HepG2 (cell line): ENCODE measurements around the gene FOXK2. TPM values are rescaled to one million over a fixed set of nuclear protein-coding genes. Genes with fewer than 3 reads are reported as not detected.

Experiments used
- ATAC-seq: fragments of 200-7000 bp; cut with Tn5 transposase; 3 replicates; pipeline ENCODE4 v1.9.1; 2020; ENCODE audit warnings: mild to moderate bottlenecking, moderate library complexity
- BruUV-seq: library from RNA; stranded (reverse); fragments of 400-500 nt; replicated peaks from 2 replicates; lab custom pipeline; 2021; lab: Mats Ljungman, UMichigan
- CTCF ChIA-PET: fragments of 300-600 bp; formaldehyde crosslinking; extraction: SDS; loops from one replicate; lab custom pipeline; 2021; ENCODE audit warnings: low total read pairs, inconsistent platforms, low intra/inter-chr PET ratio; lab: Yijun Ruan, JAX
- POLR2A ChIA-PET: fragments of 350-600 bp; sonication (Branson Sonifier 250); formaldehyde crosslinking; loops from one replicate; lab custom pipeline; 2020; ENCODE audit warnings: antibody characterized with exemption, inconsistent platforms; lab: Yijun Ruan, JAX
- DNase-seq: peaks from one replicate; pipeline ENCODE4 v3.0.0-alpha.2; 2015; ENCODE audit warnings: low spot score
- FAIRE-seq: peaks from 3 replicates; lab custom pipeline; 2011; peaks lifted over from hg19 to GRCh38; lab: Jason Lieb, UNC
- H2AFZ ChIP-seq: one replicate; pipeline ENCODE4 v1.6.1; 2011; ENCODE audit warnings: low read length, inconsistent platforms
- H3K27ac ChIP-seq: fragments of 300-600 bp; 3 replicates; pipeline ENCODE4 v1.8.0; 2011; ENCODE audit warnings: mixed run types, mild to moderate bottlenecking, mixed read lengths, low read length, inconsistent platforms; ENCODE audit not compliant: insufficient read depth; ENCODE audit errors: extremely low read length
- H3K27me3 ChIP-seq, 2 experiments: fragments of 200-600 bp in 1 of 2; 2 replicates in 1 of 2; 3 replicates in 1 of 2; pipeline versions ENCODE4 v1.6.0 to v1.8.0; 2011; ENCODE audit warnings: low read length in 2 of 2, mild to moderate bottlenecking in 2 of 2, moderate library complexity in 2 of 2, inconsistent platforms in 1 of 2; ENCODE audit not compliant: insufficient read depth in 2 of 2, control insufficient read depth in 1 of 2
- H3K36me3 ChIP-seq, 2 experiments: fragments of 200-600 bp in 1 of 2; replicated peaks in 1 of 2; 2 replicates in 1 of 2; 3 replicates in 1 of 2; pipeline versions ENCODE4 v1.5.1 to v1.8.0; 2011; ENCODE audit warnings: low read length in 2 of 2, inconsistent platforms in 1 of 2; ENCODE audit not compliant: insufficient read depth in 2 of 2, control insufficient read depth in 1 of 2
- H3K4me1 ChIP-seq: 2 replicates; pipeline ENCODE4 v1.5.1; 2012; ENCODE audit warnings: low read length, inconsistent platforms; ENCODE audit not compliant: insufficient read depth
- H3K4me2 ChIP-seq: 2 replicates; pipeline ENCODE4 v1.6.0; 2011; ENCODE audit warnings: low read depth, low read length, inconsistent platforms
- H3K4me3 ChIP-seq, 3 experiments: fragments of 200-600 bp in 1 of 3; sonication (generic), shearing (Covaris generic) in 1 of 3; replicated peaks in 1 of 3; 2 replicates each; pipeline ENCODE4 v1.5.1; 2011 to 2016; ENCODE audit warnings: low read length in 3 of 3, inconsistent platforms in 2 of 3, low read depth in 2 of 3, mild to moderate bottlenecking in 2 of 3, control low read depth in 1 of 3, mixed read lengths in 1 of 3; ENCODE audit not compliant: insufficient read depth in 1 of 3
- H3K79me2 ChIP-seq: one replicate; pipeline ENCODE4 v1.6.1; 2011; ENCODE audit warnings: low read length, inconsistent platforms; ENCODE audit not compliant: insufficient read depth
- H3K9ac ChIP-seq: 2 replicates; pipeline ENCODE4 v1.6.0; 2011; ENCODE audit warnings: mild to moderate bottlenecking, low read depth, low read length, inconsistent platforms; ENCODE audit not compliant: insufficient read depth
- H3K9me3 ChIP-seq: 2 replicates; pipeline ENCODE4 v1.5.1; 2012; ENCODE audit warnings: mild to moderate bottlenecking, low read length
- H4K20me1 ChIP-seq: 2 replicates; pipeline ENCODE4 v1.6.0; 2011; ENCODE audit warnings: inconsistent platforms, mild to moderate bottlenecking, low read length, moderate library complexity; ENCODE audit not compliant: insufficient read depth
- ASH2L ChIP-seq: fragments of 300-600, 200-600 bp; sonication (generic); IDR thresholded peaks from 2 replicates; pipeline ENCODE4 v1.7.0; 2017; ENCODE audit warnings: low read depth, mild to moderate bottlenecking, moderate library complexity, mixed read lengths, low read length; ENCODE audit not compliant: insufficient read length
- CHD4 ChIP-seq: fragments of 200-600 bp; sonication (generic); IDR thresholded peaks from 2 replicates; pipeline ENCODE4 v1.7.0; 2017; ENCODE audit warnings: mild to moderate bottlenecking, low read length, borderline replicate concordance
- KAT7 ChIP-seq: IDR thresholded peaks from 2 replicates; pipeline ENCODE4 v1.6.1; 2018; ENCODE audit warnings: borderline replicate concordance, missing compliant biosample characterization
- MAFF ChIP-seq: IDR thresholded peaks from 2 replicates; pipeline ENCODE4 v1.6.1; 2011; ENCODE audit warnings: low read depth, low read length, improper control_type of control experiment
- NAIF1 ChIP-seq: sonication (generic); formaldehyde crosslinking; IDR thresholded peaks from 2 replicates; pipeline ENCODE4 v1.5.0; 2020; ENCODE audit warnings: mild to moderate bottlenecking, missing genetic modification reagents, borderline replicate concordance
- NFKB2 ChIP-seq: sonication (generic); formaldehyde crosslinking; IDR thresholded peaks from 2 replicates; pipeline ENCODE4 v1.4.0; 2020; ENCODE audit warnings: missing genetic modification reagents, borderline replicate concordance
- RBM22 ChIP-seq: fragments of 200-400 bp; formaldehyde crosslinking; optimal IDR thresholded peaks from 2 replicates; pipeline ENCODE3; 2017; ENCODE audit warnings: mild to moderate bottlenecking, low read length, moderate library complexity
- RFX3 ChIP-seq: IDR thresholded peaks from 2 replicates; pipeline ENCODE4 v1.6.1; 2016; ENCODE audit warnings: missing biosample characterization, missing genetic modification reagents
- SP5 ChIP-seq: IDR thresholded peaks from 2 replicates; pipeline ENCODE4 v1.6.1; 2016; ENCODE audit warnings: low read depth, borderline replicate concordance
- SRSF9 ChIP-seq: fragments of 200-400 bp; formaldehyde crosslinking; IDR thresholded peaks from 2 replicates; pipeline ENCODE4 v1.6.1; 2018; ENCODE audit warnings: borderline replicate concordance, mild to moderate bottlenecking, low read depth, low read length; ENCODE audit not compliant: insufficient read depth, poor library complexity, severe bottlenecking
- TGIF2 ChIP-seq: IDR thresholded peaks from 2 replicates; pipeline ENCODE4 v1.6.1; 2016; ENCODE audit warnings: control low read depth, missing compliant biosample characterization
- TMF1 ChIP-seq: sonication (generic); formaldehyde crosslinking; IDR thresholded peaks from 2 replicates; pipeline ENCODE4 v1.8.1; 2022; ENCODE audit warnings: low read depth, missing genetic modification reagents
- ZNF234 ChIP-seq: sonication (generic); formaldehyde crosslinking; conservative IDR thresholded peaks from 2 replicates; pipeline ENCODE4 v1.5.1; 2020; ENCODE audit warnings: mild to moderate bottlenecking, missing genetic modification reagents
- WGBS: methylation state at CpG from one replicate; pipeline ENCODE4 v1.1.6; 2017; ENCODE audit warnings: low lambda C conversion rate; 5-methylcytosine and 5-hydroxymethylcytosine counted together
- in situ Hi-C: cut with HindIII; loops from 2 replicates; pipeline ENCODE4 v1.10.0; 2017; ENCODE audit warnings: low pct_unique_long_range_greater_than_20kb; ENCODE audit not compliant: extremely low pct_ligation_motif_present
- intact Hi-C: fragments of 100-400 bp; cut with micrococcal nuclease; formaldehyde crosslinking; loops from one replicate; pipeline ENCODE4 v1.10.0; 2022; ENCODE audit not compliant: unreplicated experiment
- polyA plus RNA-seq, 8 experiments: library from polyadenylated mRNA; depleted of rRNA in 3 of 8; stranded (reverse) in 7 of 8; unstranded in 1 of 8; fragments of >200 nt; fragmentation: Illumina TruSeq in 4 of 8; extraction: Trizol in 4 of 8; gene quantifications; 2 replicates each; pipeline versions ENCODE4 v1.2.1 to v1.2.3, GENCODE V29; 2011 to 2016; ENCODE audit warnings: low read depth in 4 of 8, missing spikeins in 1 of 8, mixed read lengths in 1 of 8; ENCODE audit not compliant: insufficient read depth in 1 of 8
- total RNA-seq, 5 experiments: library from RNA; depleted of rRNA; stranded (reverse); fragments of >200 nt; fragmentation: Illumina TruSeq; extraction: Trizol; gene quantifications; 2 replicates each; pipeline ENCODE4 v1.2.3, GENCODE V29; 2016; ENCODE audit warnings: low read depth in 1 of 5
- TF ChIP-seq, protein P1 (sequence below): sonication (generic); formaldehyde crosslinking; IDR thresholded peaks from 2 replicates; pipeline ENCODE4 v1.4.0; 2020; ENCODE audit warnings: mild to moderate bottlenecking, missing genetic modification reagents
- TF ChIP-seq, protein P2 (sequence below): sonication (generic); formaldehyde crosslinking; IDR thresholded peaks from 2 replicates; pipeline ENCODE4 v1.5.0; 2020; ENCODE audit warnings: mild to moderate bottlenecking, missing genetic modification reagents
- TF ChIP-seq, protein P3 (sequence below): sonication (generic); formaldehyde crosslinking; IDR thresholded peaks from 2 replicates; pipeline ENCODE4 v1.8.0; 2022; ENCODE audit warnings: missing genetic modification reagents, mild to moderate bottlenecking, borderline replicate concordance

Gene FOXK2
- total and polyA plus RNA-seq, 2 of the 13 experiments (the other 11 are each of a cell fraction or from before 2014, with no cell fraction given): 67.1 to 67.2 TPM

DNA sequence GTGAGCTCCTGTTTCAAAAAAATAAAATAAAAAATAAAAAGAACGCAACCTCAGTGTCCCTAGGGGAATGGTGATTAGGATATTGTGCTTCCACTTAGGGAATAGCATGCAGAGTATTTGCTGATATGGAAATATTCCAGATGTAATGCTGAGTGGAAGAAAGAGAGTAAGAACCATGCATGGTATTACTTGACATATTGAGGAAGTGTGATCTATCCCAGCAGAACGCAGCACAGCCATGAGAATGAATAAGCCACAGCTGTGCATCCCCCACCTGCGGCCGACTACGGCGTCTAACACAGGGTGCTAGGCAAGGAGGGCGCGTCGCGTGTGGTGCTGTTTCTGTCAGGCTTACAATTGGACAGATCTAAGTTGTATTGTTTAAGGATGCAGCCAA lies 49.5 kb downstream of the FOXK2 start:
- BruUV-seq: TSS peak; percentile 26
- TF ChIP-seq MAFF (peak; percentile 68), RFX3 (CRISPR knock-in tag) (0 out of 2 replicates have a peak, but pooled peaks have one; percentile 3), TMF1 (CRISPR knock-in tag) (no peak), KAT7 (CRISPR knock-in tag) (no peak; the same call in 1 of the 2 replicates), CHD4 (0 out of 2 replicates have a peak, but pooled peaks have one; percentile 37), NAIF1 (CRISPR knock-in tag) (0 out of 2 replicates have a peak, but pooled peaks have one; percentile 10), ASH2L (peak; percentile 20), SP5 (CRISPR knock-in tag) (no peak), RBM22 (peak; percentile 85), SRSF9 (no peak), NFKB2 (CRISPR knock-in tag) (0 out of 2 replicates have a peak, but pooled peaks have one; percentile 3), ZNF234 (CRISPR knock-in tag) (0 out of 2 replicates have a peak, but pooled peaks have one; percentile 40), TGIF2 (CRISPR knock-in tag) (0 out of 2 replicates have a peak, but pooled peaks have one; percentile 6)
- TF ChIP-seq, protein P1, sequence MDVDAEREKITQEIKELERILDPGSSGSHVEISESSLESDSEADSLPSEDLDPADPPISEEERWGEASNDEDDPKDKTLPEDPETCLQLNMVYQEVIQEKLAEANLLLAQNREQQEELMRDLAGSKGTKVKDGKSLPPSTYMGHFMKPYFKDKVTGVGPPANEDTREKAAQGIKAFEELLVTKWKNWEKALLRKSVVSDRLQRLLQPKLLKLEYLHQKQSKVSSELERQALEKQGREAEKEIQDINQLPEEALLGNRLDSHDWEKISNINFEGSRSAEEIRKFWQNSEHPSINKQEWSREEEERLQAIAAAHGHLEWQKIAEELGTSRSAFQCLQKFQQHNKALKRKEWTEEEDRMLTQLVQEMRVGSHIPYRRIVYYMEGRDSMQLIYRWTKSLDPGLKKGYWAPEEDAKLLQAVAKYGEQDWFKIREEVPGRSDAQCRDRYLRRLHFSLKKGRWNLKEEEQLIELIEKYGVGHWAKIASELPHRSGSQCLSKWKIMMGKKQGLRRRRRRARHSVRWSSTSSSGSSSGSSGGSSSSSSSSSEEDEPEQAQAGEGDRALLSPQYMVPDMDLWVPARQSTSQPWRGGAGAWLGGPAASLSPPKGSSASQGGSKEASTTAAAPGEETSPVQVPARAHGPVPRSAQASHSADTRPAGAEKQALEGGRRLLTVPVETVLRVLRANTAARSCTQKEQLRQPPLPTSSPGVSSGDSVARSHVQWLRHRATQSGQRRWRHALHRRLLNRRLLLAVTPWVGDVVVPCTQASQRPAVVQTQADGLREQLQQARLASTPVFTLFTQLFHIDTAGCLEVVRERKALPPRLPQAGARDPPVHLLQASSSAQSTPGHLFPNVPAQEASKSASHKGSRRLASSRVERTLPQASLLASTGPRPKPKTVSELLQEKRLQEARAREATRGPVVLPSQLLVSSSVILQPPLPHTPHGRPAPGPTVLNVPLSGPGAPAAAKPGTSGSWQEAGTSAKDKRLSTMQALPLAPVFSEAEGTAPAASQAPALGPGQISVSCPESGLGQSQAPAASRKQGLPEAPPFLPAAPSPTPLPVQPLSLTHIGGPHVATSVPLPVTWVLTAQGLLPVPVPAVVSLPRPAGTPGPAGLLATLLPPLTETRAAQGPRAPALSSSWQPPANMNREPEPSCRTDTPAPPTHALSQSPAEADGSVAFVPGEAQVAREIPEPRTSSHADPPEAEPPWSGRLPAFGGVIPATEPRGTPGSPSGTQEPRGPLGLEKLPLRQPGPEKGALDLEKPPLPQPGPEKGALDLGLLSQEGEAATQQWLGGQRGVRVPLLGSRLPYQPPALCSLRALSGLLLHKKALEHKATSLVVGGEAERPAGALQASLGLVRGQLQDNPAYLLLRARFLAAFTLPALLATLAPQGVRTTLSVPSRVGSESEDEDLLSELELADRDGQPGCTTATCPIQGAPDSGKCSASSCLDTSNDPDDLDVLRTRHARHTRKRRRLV (CRISPR knock-in tag): no peak
- TF ChIP-seq, protein P2, sequence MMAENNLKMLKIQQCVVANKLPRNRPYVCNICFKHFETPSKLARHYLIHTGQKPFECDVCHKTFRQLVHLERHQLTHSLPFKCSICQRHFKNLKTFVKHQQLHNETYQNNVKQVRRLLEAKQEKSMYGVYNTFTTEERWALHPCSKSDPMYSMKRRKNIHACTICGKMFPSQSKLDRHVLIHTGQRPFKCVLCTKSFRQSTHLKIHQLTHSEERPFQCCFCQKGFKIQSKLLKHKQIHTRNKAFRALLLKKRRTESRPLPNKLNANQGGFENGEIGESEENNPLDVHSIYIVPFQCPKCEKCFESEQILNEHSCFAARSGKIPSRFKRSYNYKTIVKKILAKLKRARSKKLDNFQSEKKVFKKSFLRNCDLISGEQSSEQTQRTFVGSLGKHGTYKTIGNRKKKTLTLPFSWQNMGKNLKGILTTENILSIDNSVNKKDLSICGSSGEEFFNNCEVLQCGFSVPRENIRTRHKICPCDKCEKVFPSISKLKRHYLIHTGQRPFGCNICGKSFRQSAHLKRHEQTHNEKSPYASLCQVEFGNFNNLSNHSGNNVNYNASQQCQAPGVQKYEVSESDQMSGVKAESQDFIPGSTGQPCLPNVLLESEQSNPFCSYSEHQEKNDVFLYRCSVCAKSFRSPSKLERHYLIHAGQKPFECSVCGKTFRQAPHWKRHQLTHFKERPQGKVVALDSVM: peak; percentile 43; the same call in 1 of the 2 replicates
- TF ChIP-seq, protein P3, sequence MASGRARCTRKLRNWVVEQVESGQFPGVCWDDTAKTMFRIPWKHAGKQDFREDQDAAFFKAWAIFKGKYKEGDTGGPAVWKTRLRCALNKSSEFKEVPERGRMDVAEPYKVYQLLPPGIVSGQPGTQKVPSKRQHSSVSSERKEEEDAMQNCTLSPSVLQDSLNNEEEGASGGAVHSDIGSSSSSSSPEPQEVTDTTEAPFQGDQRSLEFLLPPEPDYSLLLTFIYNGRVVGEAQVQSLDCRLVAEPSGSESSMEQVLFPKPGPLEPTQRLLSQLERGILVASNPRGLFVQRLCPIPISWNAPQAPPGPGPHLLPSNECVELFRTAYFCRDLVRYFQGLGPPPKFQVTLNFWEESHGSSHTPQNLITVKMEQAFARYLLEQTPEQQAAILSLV: 0 out of 2 replicates have a peak, but pooled peaks have one; percentile 4

More for the DNA sequence above, 49.5 kb downstream of the FOXK2 start:
- intact Hi-C loops: no loop called here
- H3K79me2 ChIP-seq: peaks cover 65% of the 10 kb centered on the region
- no peak for FAIRE-seq
- H3K36me3 ChIP-seq: peaks cover 34 to 73% of the 10 kb centered on the region in 2 experiments
- peak overlapping the region; percentile 27; the same call in 1 of the 2 replicates for H3K9ac ChIP-seq
- DNase-seq: no peak
- H4K20me1 ChIP-seq: 0 out of 2 replicates have a peak, but pooled peaks cover 7% of the 10 kb centered on the region
- H3K4me2 ChIP-seq: peak overlapping the region; percentile 74
- no peaks in the 10 kb centered on the region for H3K27me3 ChIP-seq
- peak overlapping the region; percentile 87 for H3K27ac ChIP-seq
- 0 out of 6 replicates have a peak overlapping the region, but pooled peaks of 1 of the 3 experiments have one; percentile 8 for H3K4me3 ChIP-seq
- H2AFZ ChIP-seq: no peak overlapping the region
- CTCF ChIA-PET: no interaction called here
- no peaks in the 10 kb centered on the region for H3K9me3 ChIP-seq
- ATAC-seq: no peak
- H3K4me1 ChIP-seq: peaks cover 65% of the 10 kb centered on the region
- in situ Hi-C loops: no loop called here
- WGBS: 95% methylated on average over 10 of the region's 10 CpGs
- POLR2A ChIA-PET: interaction anchor here (0.7 to 3.1 kb wide), 20 partner anchors 8 to 327 kb away, joined by 3 to 15 read pairs (median 5); partner anchors contain the start of genes FOXK2 and NARF
